Liver (tissue), 9 donors: ENCODE data around the gene SYNGR2. TPM values are rescaled to one million over a fixed set of nuclear protein-coding genes. Genes with fewer than 3 reads are reported as not detected.
A peak's percentile ranks its signal among the peaks of the same experiment; 100 is the strongest.

Source experiments
- DNase-seq: peaks from one replicate; pipeline ENCODE4 v3.0.0-alpha.2; 2017; ENCODE audit warnings: low spot score
- H3K27ac ChIP-seq, 2 donors: one replicate each; pipeline ENCODE4 v1.7.0; 2013; ENCODE audit warnings: inconsistent platforms in 2 of 2, low read length in 2 of 2, control low read depth in 1 of 2, low read depth in 1 of 2, mild to moderate bottlenecking in 1 of 2
- H3K27me3 ChIP-seq, 4 donors: one replicate each; pipeline versions ENCODE4 v1.6.1 to v1.7.0; 2013; ENCODE audit warnings: low read length in 3 of 4, inconsistent platforms in 1 of 4, mild to moderate bottlenecking in 1 of 4, moderate library complexity in 1 of 4; ENCODE audit not compliant: control insufficient read depth in 4 of 4, insufficient read depth in 4 of 4
- H3K36me3 ChIP-seq, 4 donors: one replicate each; pipeline versions ENCODE4 v1.6.1 to v1.7.0; 2013; ENCODE audit warnings: low read length in 3 of 4, mild to moderate bottlenecking in 3 of 4, low read depth in 1 of 4, moderate library complexity in 1 of 4; ENCODE audit not compliant: control insufficient read depth in 4 of 4, insufficient read depth in 3 of 4
- H3K4me1 ChIP-seq, 4 donors: one replicate each; pipeline versions ENCODE4 v1.6.1 to v1.7.0; 2013; ENCODE audit warnings: low read length in 3 of 4, mild to moderate bottlenecking in 3 of 4, moderate library complexity in 1 of 4; ENCODE audit not compliant: control insufficient read depth in 4 of 4, insufficient read depth in 4 of 4
- H3K4me3 ChIP-seq, 3 donors: one replicate each; pipeline versions ENCODE4 v1.6.1 to v1.7.0; 2013; ENCODE audit warnings: low read length in 3 of 3, control low read depth in 1 of 3, low read depth in 1 of 3, mild to moderate bottlenecking in 1 of 3
- H3K9ac ChIP-seq, 2 donors: one replicate each; pipeline ENCODE4 v1.7.0; 2013; ENCODE audit warnings: low read length in 2 of 2, mild to moderate bottlenecking in 2 of 2, moderate library complexity in 2 of 2, control low read depth in 1 of 2, low read depth in 1 of 2
- H3K9me3 ChIP-seq, 4 donors: one replicate each; pipeline versions ENCODE4 v1.6.1 to v1.7.0; 2013; ENCODE audit warnings: low read length in 3 of 4; ENCODE audit not compliant: control insufficient read depth in 4 of 4
- FOXA1 ChIP-seq: IDR thresholded peaks from 2 replicates; pipeline ENCODE4 v1.6.1; 2016; ENCODE audit warnings: antibody characterized with exemption
- FOXA2 ChIP-seq: IDR thresholded peaks from 2 replicates; pipeline ENCODE4 v1.6.1; 2016; ENCODE audit warnings: antibody characterized with exemption
- GABPA ChIP-seq, 2 donors: IDR thresholded peaks in 1 of 2; conservative IDR thresholded peaks in 1 of 2; 2 replicates each; pipeline ENCODE4 v1.6.1; 2016; ENCODE audit warnings: antibody characterized with exemption in 2 of 2, mild to moderate bottlenecking in 1 of 2, moderate library complexity in 1 of 2
- HNF4A ChIP-seq, 2 donors: conservative IDR thresholded peaks; 2 replicates each; pipeline ENCODE4 v1.6.1; 2016; ENCODE audit warnings: antibody characterized with exemption in 2 of 2, mild to moderate bottlenecking in 2 of 2
- HNF4G ChIP-seq: IDR thresholded peaks from 2 replicates; pipeline ENCODE4 v1.6.1; 2016; ENCODE audit warnings: antibody characterized with exemption
- JUND ChIP-seq, 2 donors: IDR thresholded peaks; 2 replicates each; pipeline ENCODE4 v1.6.1; 2016; ENCODE audit warnings: antibody characterized with exemption in 2 of 2
- MAX ChIP-seq: IDR thresholded peaks from 2 replicates; pipeline ENCODE4 v1.6.1; 2016; ENCODE audit warnings: antibody characterized with exemption
- NR2F2 ChIP-seq: IDR thresholded peaks from 2 replicates; pipeline ENCODE4 v1.6.1; 2016; ENCODE audit warnings: antibody characterized with exemption
- RAD21 ChIP-seq, 2 donors: IDR thresholded peaks; 2 replicates each; pipeline ENCODE4 v1.6.1; 2016; ENCODE audit warnings: antibody characterized with exemption in 2 of 2, mild to moderate bottlenecking in 2 of 2
- RXRA ChIP-seq, 2 donors: IDR thresholded peaks; 2 replicates each; pipeline ENCODE4 v1.6.1; 2017 to 2018; ENCODE audit warnings: antibody characterized with exemption in 2 of 2, mild to moderate bottlenecking in 1 of 2
- SP1 ChIP-seq: IDR thresholded peaks from 2 replicates; pipeline ENCODE4 v1.6.1; 2018; ENCODE audit warnings: antibody characterized with exemption, mild to moderate bottlenecking
- TAF1 ChIP-seq: conservative IDR thresholded peaks from 2 replicates; pipeline ENCODE4 v1.6.1; 2016; ENCODE audit warnings: antibody characterized with exemption, mild to moderate bottlenecking
- YY1 ChIP-seq: IDR thresholded peaks from 2 replicates; pipeline ENCODE4 v1.6.1; 2016; ENCODE audit warnings: antibody characterized with exemption, mild to moderate bottlenecking
- WGBS: extraction: QIAGEN DNeasy Blood & Tissue Kit; methylation state at CpG from one replicate; pipeline ENCODE4 v1.1.7; 2013; 5-methylcytosine and 5-hydroxymethylcytosine counted together
- polyA plus RNA-seq, 2 donors: library from polyadenylated mRNA; stranded (reverse) in 1 of 2; unstranded in 1 of 2; fragments of 200-250 nt in 1 of 2; fragments of >200 nt in 1 of 2; fragmentation: Nextera tagmentation in 1 of 2; extraction: Ambion mirVana in 1 of 2; gene quantifications; one replicate each; pipeline versions ENCODE4 v1.2.1 to v1.2.3, GENCODE V29; 2013 to 2015
- total RNA-seq, 2 donors: library from RNA; depleted of rRNA; stranded (reverse); fragments of >200 nt; gene quantifications; one replicate each; pipeline ENCODE4 v1.2.3, GENCODE V29; 2014
- TF ChIP-seq, protein P1 (sequence below): IDR thresholded peaks from 2 replicates; pipeline ENCODE4 v1.6.1; 2016; ENCODE audit warnings: antibody characterized with exemption, mild to moderate bottlenecking
- TF ChIP-seq, protein P2 (sequence below): IDR thresholded peaks from 2 replicates; pipeline ENCODE4 v1.6.1; 2016; ENCODE audit warnings: antibody characterized with exemption
- donor health status: healthy.
- donor health status: healthy.
- donor health status: healthy.
- donor health status: healthy.
- donor health status: healthy.

The SYNGR2 gene
- total and polyA plus RNA-seq, 4 donors: 27.9 to 84.7 (median 55.2) TPM

DNA sequence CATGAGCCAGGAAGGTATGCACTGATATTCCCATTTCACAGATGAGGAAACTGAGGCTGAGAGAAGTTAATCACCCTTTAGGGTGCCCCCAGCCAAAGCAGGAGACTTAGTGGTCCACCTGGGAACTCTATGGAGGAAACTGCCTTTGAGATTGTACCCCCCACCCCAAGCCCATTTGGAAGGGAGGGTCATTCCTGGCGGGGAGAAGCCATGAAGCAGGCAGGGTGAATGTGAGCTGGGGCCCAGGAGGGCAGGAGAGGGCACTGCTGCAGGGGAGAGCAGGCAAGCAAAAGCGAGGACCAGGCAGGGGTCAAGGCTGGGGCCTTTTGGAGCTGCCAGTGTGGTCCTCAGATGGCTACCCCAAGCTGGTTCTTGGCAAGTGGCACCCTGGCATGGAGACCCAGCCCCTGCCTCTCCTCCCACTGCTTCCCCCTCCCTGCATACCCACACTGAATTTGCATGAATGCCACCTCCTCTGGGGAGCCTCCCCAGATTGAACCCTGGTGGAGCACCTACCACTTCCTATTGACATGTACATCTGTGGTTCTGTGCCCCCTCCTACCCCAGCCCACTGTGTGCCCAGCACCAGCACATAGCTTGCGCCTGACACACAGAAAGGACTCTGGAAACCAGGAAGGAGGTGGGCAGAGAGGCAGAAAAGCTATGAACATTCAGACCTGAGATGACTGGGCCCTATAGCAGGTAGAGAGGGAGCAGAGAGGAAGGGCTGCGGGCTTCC is 38.9 kb upstream of the SYNGR2 start:
- H3K27ac ChIP-seq: peak overlapping the region; percentile 72 to 80
- no peaks in the 10 kb centered on the region for H3K36me3 ChIP-seq
- H3K9me3 ChIP-seq: no peaks in the 10 kb centered on the region
- peaks cover 3 to 44% (median 14%) of the 10 kb centered on the region in 4 donors for H3K4me1 ChIP-seq
- 82% methylated on average over 4 of the region's 4 CpGs for WGBS
- peak overlapping the region in 1 of 2 donors; percentile 9 for H3K9ac ChIP-seq
- TF ChIP-seq MAX (no peak), RAD21 (IDR thresholded peaks at IDR 0.05) (no peak), SP1 (no peak), NR2F2 (no peak), FOXA2 (no peak)
- TF ChIP-seq, protein P1, sequence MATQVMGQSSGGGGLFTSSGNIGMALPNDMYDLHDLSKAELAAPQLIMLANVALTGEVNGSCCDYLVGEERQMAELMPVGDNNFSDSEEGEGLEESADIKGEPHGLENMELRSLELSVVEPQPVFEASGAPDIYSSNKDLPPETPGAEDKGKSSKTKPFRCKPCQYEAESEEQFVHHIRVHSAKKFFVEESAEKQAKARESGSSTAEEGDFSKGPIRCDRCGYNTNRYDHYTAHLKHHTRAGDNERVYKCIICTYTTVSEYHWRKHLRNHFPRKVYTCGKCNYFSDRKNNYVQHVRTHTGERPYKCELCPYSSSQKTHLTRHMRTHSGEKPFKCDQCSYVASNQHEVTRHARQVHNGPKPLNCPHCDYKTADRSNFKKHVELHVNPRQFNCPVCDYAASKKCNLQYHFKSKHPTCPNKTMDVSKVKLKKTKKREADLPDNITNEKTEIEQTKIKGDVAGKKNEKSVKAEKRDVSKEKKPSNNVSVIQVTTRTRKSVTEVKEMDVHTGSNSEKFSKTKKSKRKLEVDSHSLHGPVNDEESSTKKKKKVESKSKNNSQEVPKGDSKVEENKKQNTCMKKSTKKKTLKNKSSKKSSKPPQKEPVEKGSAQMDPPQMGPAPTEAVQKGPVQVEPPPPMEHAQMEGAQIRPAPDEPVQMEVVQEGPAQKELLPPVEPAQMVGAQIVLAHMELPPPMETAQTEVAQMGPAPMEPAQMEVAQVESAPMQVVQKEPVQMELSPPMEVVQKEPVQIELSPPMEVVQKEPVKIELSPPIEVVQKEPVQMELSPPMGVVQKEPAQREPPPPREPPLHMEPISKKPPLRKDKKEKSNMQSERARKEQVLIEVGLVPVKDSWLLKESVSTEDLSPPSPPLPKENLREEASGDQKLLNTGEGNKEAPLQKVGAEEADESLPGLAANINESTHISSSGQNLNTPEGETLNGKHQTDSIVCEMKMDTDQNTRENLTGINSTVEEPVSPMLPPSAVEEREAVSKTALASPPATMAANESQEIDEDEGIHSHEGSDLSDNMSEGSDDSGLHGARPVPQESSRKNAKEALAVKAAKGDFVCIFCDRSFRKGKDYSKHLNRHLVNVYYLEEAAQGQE: no peak
- H3K4me3 ChIP-seq: no peak overlapping the region
- no peak for DNase-seq
- no peaks in the 10 kb centered on the region for H3K27me3 ChIP-seq

DNA sequence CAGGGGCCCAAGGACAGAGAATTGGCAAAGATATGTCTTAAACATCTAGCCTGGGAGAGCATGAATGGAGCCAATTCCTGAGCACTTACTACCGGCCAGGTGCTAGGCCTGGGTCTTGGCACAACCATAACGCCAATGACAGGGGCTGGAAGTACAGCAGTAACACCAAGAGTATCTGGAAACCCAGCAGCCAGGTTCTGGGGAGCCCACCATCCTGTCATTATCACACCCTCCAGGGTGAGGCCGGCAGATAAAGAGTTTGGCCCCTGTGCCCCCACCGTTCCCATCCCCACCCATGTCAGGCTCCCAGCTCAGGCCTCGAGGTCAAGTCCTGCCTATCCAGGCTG is 38.3 kb upstream of the SYNGR2 start:
- Histone ChIP-seq H3K27me3 (no peaks in the 10 kb centered on the region), H3K27ac (peak overlapping the region; percentile 72 to 80), H3K36me3 (no peaks in the 10 kb centered on the region), H3K4me1 (peaks cover 3 to 41% (median 14%) of the 10 kb centered on the region in 4 donors), H3K4me3 (no peak overlapping the region), H3K9me3 (no peaks in the 10 kb centered on the region), H3K9ac (no peak overlapping the region)
- 59% methylated on average over 5 of the region's 5 CpGs for whole genome bisulfite sequencing
- TF ChIP-seq FOXA2 (no peak), YY1 (no peak), GABPA (IDR thresholded peaks at IDR 0.05 in 1 of 2, conservative IDR thresholded peaks at IDR 0.05 in 1 of 2) (no peak), FOXA1 (no peak), SP1 (no peak), HNF4A (conservative IDR thresholded peaks at IDR 0.05) (no peak), RXRA (IDR thresholded peaks at IDR 0.05) (no peak), TAF1 (no peak), RAD21 (IDR thresholded peaks at IDR 0.05) (no peak), HNF4G (no peak), JUND (IDR thresholded peaks at IDR 0.05) (no peak)
- TF ChIP-seq, protein P1: no peak
- TF ChIP-seq, protein P2, sequence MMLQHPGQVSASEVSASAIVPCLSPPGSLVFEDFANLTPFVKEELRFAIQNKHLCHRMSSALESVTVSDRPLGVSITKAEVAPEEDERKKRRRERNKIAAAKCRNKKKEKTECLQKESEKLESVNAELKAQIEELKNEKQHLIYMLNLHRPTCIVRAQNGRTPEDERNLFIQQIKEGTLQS: no peak
- DNase-seq: peak; percentile 72
